IMR-90 (cell line): ENCODE measurements around the gene SGCA. TPM values are rescaled to one million over a fixed set of nuclear protein-coding genes. Genes with fewer than 3 reads are reported as not detected.
A peak's percentile ranks its signal among the peaks of the same experiment; 100 is the strongest.

Experiments used
- ATAC-seq: fragments of 200-7000 bp; cut with Tn5 transposase; 2 replicates; pipeline ENCODE4 v1.9.1; 2020; ENCODE audit warnings: low read depth, mild to moderate bottlenecking, moderate library complexity
- BruUV-seq: library from RNA; stranded (reverse); fragments of 400-500 nt; replicated peaks from 2 replicates; lab custom pipeline; 2021; lab: Mats Ljungman, UMichigan
- CTCF ChIA-PET: fragments of 300-600 bp; formaldehyde crosslinking; extraction: SDS; loops from one replicate; lab custom pipeline; 2021; ENCODE audit warnings: antibody characterized with exemption; lab: Yijun Ruan, JAX
- POLR2A ChIA-PET: fragments of 300-600 bp; sonication (Branson Sonifier 250); formaldehyde crosslinking; loops from one replicate; lab custom pipeline; 2022; ENCODE audit warnings: antibody characterized with exemption; ENCODE audit not compliant: unreplicated experiment; lab: Charles Lee
- DNase-seq: peaks from one replicate; pipeline ENCODE4 v3.0.0; 2013
- H2AFZ ChIP-seq: replicated peaks from 2 replicates; pipeline ENCODE3; 2013; ENCODE audit warnings: low read length, mild to moderate bottlenecking; ENCODE audit not compliant: poor library complexity
- H2AK5ac ChIP-seq: 2 replicates; pipeline ENCODE4 v1.6.1; 2013; ENCODE audit warnings: low read depth, low read length, inconsistent platforms
- H2AK9ac ChIP-seq: replicated peaks from 2 replicates; pipeline ENCODE3; 2013; ENCODE audit warnings: mild to moderate bottlenecking, low read depth, low read length, moderate library complexity; ENCODE audit not compliant: poor library complexity
- H2BK120ac ChIP-seq: 2 replicates; pipeline ENCODE4 v1.6.1; 2013; ENCODE audit warnings: low read depth, low read length, inconsistent platforms
- H2BK15ac ChIP-seq: 3 replicates; pipeline ENCODE4 v1.6.1; 2013; ENCODE audit warnings: low read depth, low read length, inconsistent platforms
- H2BK20ac ChIP-seq: 2 replicates; pipeline ENCODE4 v1.6.1; 2013; ENCODE audit warnings: low read depth, mild to moderate bottlenecking, inconsistent platforms, low read length, moderate library complexity
- H2BK5ac ChIP-seq: 2 replicates; pipeline ENCODE4 v1.6.1; 2013; ENCODE audit warnings: mild to moderate bottlenecking, low read depth, low read length, inconsistent platforms; ENCODE audit not compliant: poor library complexity, severe bottlenecking
- H3K14ac ChIP-seq: replicated peaks from 2 replicates; pipeline ENCODE4 v1.6.1; 2013; ENCODE audit warnings: low read depth, low read length, inconsistent platforms
- H3K18ac ChIP-seq: 2 replicates; pipeline ENCODE4 v1.6.1; 2013; ENCODE audit warnings: low read depth, low read length, control low read depth
- H3K23ac ChIP-seq: 2 replicates; pipeline ENCODE4 v1.6.1; 2013; ENCODE audit warnings: low read depth, low read length, inconsistent platforms
- H3K27ac ChIP-seq: 2 replicates; pipeline ENCODE4 v1.5.1; 2013; ENCODE audit warnings: mild to moderate bottlenecking, control low read depth, low read length; ENCODE audit not compliant: insufficient read depth
- H3K27me3 ChIP-seq: 2 replicates; pipeline ENCODE4 v1.6.1; 2013; ENCODE audit warnings: low read length; ENCODE audit not compliant: control insufficient read depth, insufficient read depth
- H3K36me3 ChIP-seq: 2 replicates; pipeline ENCODE4 v1.6.1; 2013; ENCODE audit warnings: low read length, mixed read lengths; ENCODE audit not compliant: control insufficient read depth, insufficient read depth
- H3K4ac ChIP-seq: 2 replicates; pipeline ENCODE4 v1.6.1; 2013; ENCODE audit warnings: low read depth, low read length, inconsistent platforms
- H3K4me1 ChIP-seq: 2 replicates; pipeline ENCODE4 v1.6.1; 2013; ENCODE audit warnings: low read length, mixed read lengths; ENCODE audit not compliant: control insufficient read depth, insufficient read depth
- H3K4me2 ChIP-seq: 2 replicates; pipeline ENCODE4 v1.6.1; 2013; ENCODE audit warnings: low read depth, mild to moderate bottlenecking, control low read depth, low read length, moderate library complexity
- H3K4me3 ChIP-seq: 2 replicates; pipeline ENCODE4 v1.5.1; 2013; ENCODE audit warnings: low read depth, mild to moderate bottlenecking, control low read depth, low read length, moderate library complexity; ENCODE audit not compliant: insufficient read depth
- H3K56ac ChIP-seq: 2 replicates; pipeline ENCODE4 v1.6.1; 2013; ENCODE audit warnings: low read length, inconsistent platforms; ENCODE audit not compliant: insufficient read depth; ENCODE audit errors: extremely low read depth
- H3K79me1 ChIP-seq, 2 experiments: 2 replicates each; pipeline ENCODE4 v1.6.1; 2013; ENCODE audit warnings: low read length in 2 of 2, inconsistent platforms in 1 of 2, low read depth in 1 of 2
- H3K9ac ChIP-seq: 2 replicates; pipeline ENCODE4 v1.6.1; 2013; ENCODE audit warnings: low read depth, low read length, control low read depth
- H3K9me1 ChIP-seq: 2 replicates; pipeline ENCODE4 v1.6.1; 2013; ENCODE audit warnings: low read length, inconsistent platforms; ENCODE audit not compliant: insufficient read depth
- H3K9me3 ChIP-seq: 2 replicates; pipeline ENCODE4 v1.6.1; 2013; ENCODE audit warnings: low read length; ENCODE audit not compliant: control insufficient read depth, insufficient read depth
- H4K20me1 ChIP-seq: 2 replicates; pipeline ENCODE4 v1.6.1; 2013; ENCODE audit warnings: low read length, inconsistent platforms; ENCODE audit not compliant: insufficient read depth
- H4K5ac ChIP-seq: 2 replicates; pipeline ENCODE4 v1.6.1; 2013; ENCODE audit warnings: mild to moderate bottlenecking, low read depth, low read length, control low read depth
- H4K8ac ChIP-seq, 2 experiments: 2 replicates each; pipeline ENCODE4 v1.6.1; 2013; ENCODE audit warnings: low read depth in 2 of 2, low read length in 2 of 2, control low read depth in 1 of 2, inconsistent platforms in 1 of 2
- H4K91ac ChIP-seq: 2 replicates; pipeline ENCODE4 v1.6.1; 2013; ENCODE audit warnings: low read depth, low read length, inconsistent platforms; ENCODE audit not compliant: insufficient read depth
- BHLHE40 ChIP-seq: fragments of 150-350 bp; IDR thresholded peaks from 2 replicates; pipeline ENCODE4 v1.6.1; 2016; ENCODE audit warnings: mild to moderate bottlenecking, low read depth, low read length
- CEBPB ChIP-seq: IDR thresholded peaks from 2 replicates; pipeline ENCODE4 v1.6.1; 2012; ENCODE audit warnings: low read depth, low read length, improper control_type of control experiment
- CHD1 ChIP-seq: IDR thresholded peaks from 2 replicates; pipeline ENCODE4 v1.6.1; 2012; ENCODE audit warnings: low read depth, low read length, improper control_type of control experiment
- CTCF ChIP-seq: conservative IDR thresholded peaks from 2 replicates; pipeline ENCODE4 v1.5.1; 2012; ENCODE audit warnings: mild to moderate bottlenecking, low read depth, low read length, improper control_type of control experiment
- ELK1 ChIP-seq: fragments of 150-350 bp; IDR thresholded peaks from 2 replicates; pipeline ENCODE4 v1.6.1; 2016; ENCODE audit warnings: low read depth, mild to moderate bottlenecking, low read length, moderate library complexity, borderline replicate concordance
- FOS ChIP-seq: fragments of 150-350 bp; IDR thresholded peaks from 2 replicates; pipeline ENCODE4 v1.6.1; 2016; ENCODE audit warnings: low read depth, low read length
- MAFK ChIP-seq: IDR thresholded peaks from 2 replicates; pipeline ENCODE4 v1.6.1; 2012; ENCODE audit warnings: low read depth, low read length, improper control_type of control experiment
- MAZ ChIP-seq: IDR thresholded peaks from 2 replicates; pipeline ENCODE4 v1.6.1; 2012; ENCODE audit warnings: low read depth, mild to moderate bottlenecking, low read length, improper control_type of control experiment, moderate library complexity, borderline replicate concordance
- MXI1 ChIP-seq: IDR thresholded peaks from 2 replicates; pipeline ENCODE4 v1.6.1; 2012; ENCODE audit warnings: low read depth, mild to moderate bottlenecking, low read length, moderate library complexity, borderline replicate concordance
- NFE2L2 ChIP-seq: fragments of 150-350 bp; IDR thresholded peaks from 2 replicates; pipeline ENCODE4 v1.6.1; 2016; ENCODE audit warnings: low read depth, mild to moderate bottlenecking, low read length
- POLR2A ChIP-seq: IDR thresholded peaks from 2 replicates; pipeline ENCODE4 v1.6.1; 2012; ENCODE audit warnings: mild to moderate bottlenecking, low read depth, low read length
- RAD21 ChIP-seq: IDR thresholded peaks from 2 replicates; pipeline ENCODE4 v1.6.1; 2012; ENCODE audit warnings: low read length, improper control_type of control experiment
- RCOR1 ChIP-seq: IDR thresholded peaks from 2 replicates; pipeline ENCODE4 v1.6.1; 2012; ENCODE audit warnings: mild to moderate bottlenecking, low read length, improper control_type of control experiment; ENCODE audit not compliant: insufficient replicate concordance
- RFX5 ChIP-seq: IDR thresholded peaks from 2 replicates; pipeline ENCODE4 v1.8.0; 2012; ENCODE audit warnings: low read depth, mild to moderate bottlenecking, low read length, moderate library complexity
- SMC3 ChIP-seq: fragments of 150-350 bp; IDR thresholded peaks from 2 replicates; pipeline ENCODE4 v1.6.1; 2016; ENCODE audit warnings: low read depth, mild to moderate bottlenecking, antibody characterized with exemption, low read length, moderate library complexity
- USF2 ChIP-seq: fragments of 150-350 bp; IDR thresholded peaks from 2 replicates; pipeline ENCODE4 v1.6.1; 2017; ENCODE audit warnings: mild to moderate bottlenecking, antibody characterized with exemption, low read length, low read depth
- WGBS, 2 experiments: methylation state at CpG; one replicate each; pipeline versions ENCODE4 v1.1.5 to v1.1.7; 2013; ENCODE audit warnings: missing lambda C conversion rate in 2 of 2; ENCODE audit not compliant: insufficient read length in 1 of 2; ENCODE audit errors: extremely low coverage in 2 of 2; 5-methylcytosine and 5-hydroxymethylcytosine counted together
- dilution Hi-C: fragments of 300-500 bp; cut with HindIII; formaldehyde crosslinking; loops from one replicate; pipeline ENCODE4 v1.14.3; 2018; ENCODE audit warnings: low sequenced_read_pairs; ENCODE audit not compliant: unreplicated experiment
- in situ Hi-C: fragments of 300-500 bp; cut with MboI; formaldehyde crosslinking; loops from 3 replicates; pipeline ENCODE4 v1.14.3; 2019; ENCODE audit warnings: low sequenced_read_pairs, inconsistent platforms, mixed read lengths
- intact Hi-C: fragments of 100-400 bp; cut with micrococcal nuclease; formaldehyde crosslinking; loops from 2 replicates; pipeline ENCODE4 v1.10.0; 2022
- polyA plus RNA-seq, 3 experiments: library from polyadenylated mRNA; depleted of rRNA; stranded (reverse); fragments of >200 nt; gene quantifications; 2 replicates each; pipeline ENCODE4 v1.2.3, GENCODE V29; 2012; ENCODE audit warnings: low replicate concordance in 1 of 3
- total RNA-seq: library from RNA; depleted of rRNA; stranded (reverse); fragments of >200 nt; gene quantifications from 2 replicates; pipeline ENCODE4 v1.2.3, GENCODE V29; 2012

SGCA gene
- total and polyA plus RNA-seq, 2 of the 4 experiments (the other 2 are of a cell fraction): 0.19 TPM; not detected in 1

- peak overlapping the region; percentile 16 for H2BK5ac ChIP-seq
- H4K5ac ChIP-seq: no peak overlapping the region
- H3K4ac ChIP-seq: peak overlapping the region; percentile 17; the same call in 1 of the 2 replicates
- H3K9ac ChIP-seq: no peak overlapping the region
- no peak overlapping the region for H3K14ac ChIP-seq
- DNase-seq (no peak), ATAC-seq (no peak)
- peaks cover 33% of the 10 kb centered on the region for H3K36me3 ChIP-seq
- no peak overlapping the region for H3K56ac ChIP-seq
- ChIA-PET POLR2A (interaction anchor here (0.5 to 2.0 kb wide), 6 partner anchors 9 to 87 kb away, joined by 3 to 5 read pairs (median 3); no protein-coding TSS in a partner anchor), CTCF (interaction anchor here (0.6 kb wide), 1 partner anchor 115 kb away, joined by 4 read pairs; no protein-coding TSS in a partner anchor)
- no peak overlapping the region for H3K4me2 ChIP-seq
- TF ChIP-seq MAFK: no peak
- no peak for TF ChIP-seq USF2
- no peak for TF ChIP-seq SMC3
- no peak for TF ChIP-seq RCOR1
- no peak for TF ChIP-seq CTCF
- no peak for TF ChIP-seq MXI1
- TF ChIP-seq NFE2L2: no peak
- TF ChIP-seq ELK1: no peak
- no peak for TF ChIP-seq RAD21
- TF ChIP-seq BHLHE40: no peak
- no peak for TF ChIP-seq FOS
- TF ChIP-seq MAZ: no peak
- no peak for TF ChIP-seq CEBPB
- no peak for TF ChIP-seq RFX5
- TF ChIP-seq CHD1: no peak
- TF ChIP-seq POLR2A: no peak
- no peak overlapping the region; the same call in 1 of the 2 replicates for H2AK5ac ChIP-seq
- H3K23ac ChIP-seq: no peak overlapping the region
- no peak overlapping the region for H2BK120ac ChIP-seq
- H2AFZ ChIP-seq: peak overlapping the region; percentile 59
- H3K9me3 ChIP-seq: no peaks in the 10 kb centered on the region
- peaks cover 21% of the 10 kb centered on the region for H3K4me1 ChIP-seq
- H3K27me3 ChIP-seq: no peaks in the 10 kb centered on the region
- H3K79me1 ChIP-seq: peaks cover 11 to 26% of the 10 kb centered on the region in 2 experiments; a peak in 3 of 4 replicates
- H4K20me1 ChIP-seq: peaks cover 69% of the 10 kb centered on the region
- H4K8ac ChIP-seq: peak overlapping the region in 1 of 2 experiments; percentile 24; a peak in 1 of 4 replicates
- H2BK20ac ChIP-seq: no peak overlapping the region
- no peak overlapping the region; the same call in 1 of the 2 replicates for H4K91ac ChIP-seq
- peaks cover 25% of the 10 kb centered on the region for H3K9me1 ChIP-seq
- no peak overlapping the region for H2BK15ac ChIP-seq
- no CpG with 5 or more reads among the region's 13 CpGs for WGBS, 2 experiments
- no peak overlapping the region for H3K4me3 ChIP-seq
- peak overlapping the region; percentile 14 for H3K27ac ChIP-seq
- intact Hi-C loops (no loop called here), in situ Hi-C loops (no loop called here), dilution Hi-C loops (no loop called here)
- no TSS peak for BruUV-seq
- no peak overlapping the region for H3K18ac ChIP-seq
- peak overlapping the region; percentile 39 for H2AK9ac ChIP-seq
Observed at GRCh38 chr17:50181144-50181543, 15.3 kb downstream of the SGCA start.
